HEK293 (cell line): ENCODE results near the gene IL4R.

Source experiments
- CTCF ChIA-PET: fragments of 350-600 bp; formaldehyde crosslinking; extraction: SDS; loops from one replicate; lab custom pipeline; 2021; ENCODE audit warnings: antibody characterized with exemption; lab: Yijun Ruan, JAX
- POLR2A ChIA-PET: fragments of 300-600 bp; formaldehyde crosslinking; extraction: SDS; loops from one replicate; lab custom pipeline; 2020; ENCODE audit warnings: antibody characterized with exemption, inconsistent platforms; lab: Yijun Ruan, JAX
- H3K27ac ChIP-seq: fragments of 200-500 bp; sonication (Bioruptor generic); 2 replicates; pipeline ENCODE4 v1.5.1; 2014; ENCODE audit warnings: low read depth, low read length, control low read depth, inconsistent platforms; ENCODE audit errors: extremely low read depth
- H3K36me3 ChIP-seq, 2 experiments: fragments of 200-500 bp in 1 of 2; sonication (Bioruptor generic) in 1 of 2; 1 replicate in 1 of 2; 2 replicates in 1 of 2; pipeline ENCODE4 v1.5.1; 2014 to 2017; ENCODE audit warnings: inconsistent platforms in 2 of 2, low read length in 2 of 2; ENCODE audit not compliant: control insufficient read depth in 2 of 2, insufficient read depth in 1 of 2
- H3K4me1 ChIP-seq: fragments of 200-500 bp; sonication (Bioruptor generic); 2 replicates; pipeline ENCODE4 v1.5.1; 2014; ENCODE audit warnings: mild to moderate bottlenecking, low read length, inconsistent platforms; ENCODE audit not compliant: control insufficient read depth, insufficient read depth
- H3K4me3 ChIP-seq: 2 replicates; pipeline ENCODE4 v1.5.1; 2011; ENCODE audit warnings: low read depth, mild to moderate bottlenecking, control low read depth, low read length, moderate library complexity
- H3K9me3 ChIP-seq: fragments of 200-500 bp; sonication (Bioruptor generic); 2 replicates; pipeline ENCODE4 v1.5.1; 2014; ENCODE audit warnings: low read depth, low read length, inconsistent platforms; ENCODE audit not compliant: control insufficient read depth, insufficient read depth
- EGR2 ChIP-seq: fragments of 450-650 bp; formaldehyde crosslinking; IDR thresholded peaks from 2 replicates; pipeline ENCODE4 v1.5.1; 2016; ENCODE audit warnings: low read depth, missing biosample characterization, missing genetic modification characterization
- KLF1 ChIP-seq: fragments of 450-650 bp; formaldehyde crosslinking; IDR thresholded peaks from 2 replicates; pipeline ENCODE4 v1.5.1; 2016; ENCODE audit warnings: missing biosample characterization, missing genetic modification characterization
- KLF16 ChIP-seq: fragments of 450-650 bp; formaldehyde crosslinking; IDR thresholded peaks from 2 replicates; pipeline ENCODE4 v1.5.1; 2017; ENCODE audit warnings: missing biosample characterization, missing genetic modification characterization
- KLF9 ChIP-seq: fragments of 450-650 bp; formaldehyde crosslinking; IDR thresholded peaks from 2 replicates; pipeline ENCODE4 v1.5.1; 2016; ENCODE audit warnings: missing biosample characterization, missing genetic modification characterization, low read depth
- OVOL3 ChIP-seq: fragments of 450-650 bp; formaldehyde crosslinking; IDR thresholded peaks from 2 replicates; pipeline ENCODE4 v1.5.1; 2016; ENCODE audit warnings: missing biosample characterization, missing genetic modification characterization
- SCRT1 ChIP-seq: fragments of 450-650 bp; formaldehyde crosslinking; IDR thresholded peaks from 2 replicates; pipeline ENCODE4 v1.5.1; 2016; ENCODE audit warnings: missing biosample characterization, missing genetic modification characterization, borderline replicate concordance
- SCRT2 ChIP-seq: fragments of 450-650 bp; formaldehyde crosslinking; IDR thresholded peaks from 2 replicates; pipeline ENCODE4 v1.5.1; 2016; ENCODE audit warnings: missing biosample characterization, missing genetic modification characterization
- ZBTB21 ChIP-seq: fragments of 450-650 bp; formaldehyde crosslinking; IDR thresholded peaks from 2 replicates; pipeline ENCODE4 v1.5.1; 2017; ENCODE audit warnings: missing biosample characterization, missing genetic modification characterization
- ZBTB48 ChIP-seq: fragments of 450-650 bp; formaldehyde crosslinking; IDR thresholded peaks from 2 replicates; pipeline ENCODE4 v1.5.1; 2016; ENCODE audit warnings: missing biosample characterization, missing genetic modification characterization
- ZBTB8A ChIP-seq: fragments of 450-650 bp; formaldehyde crosslinking; IDR thresholded peaks from 2 replicates; pipeline ENCODE4 v1.5.1; 2016; ENCODE audit warnings: missing biosample characterization, missing genetic modification characterization
- ZNF2 ChIP-seq: fragments of 450-650 bp; formaldehyde crosslinking; IDR thresholded peaks from 2 replicates; pipeline ENCODE4 v1.5.1; 2016; ENCODE audit warnings: missing biosample characterization, missing genetic modification characterization
- ZNF302 ChIP-seq: fragments of 450-650 bp; formaldehyde crosslinking; IDR thresholded peaks from 2 replicates; pipeline ENCODE4 v1.5.1; 2016; ENCODE audit warnings: missing biosample characterization, missing genetic modification characterization, low read depth
- ZNF311 ChIP-seq: fragments of 450-650 bp; formaldehyde crosslinking; IDR thresholded peaks from 2 replicates; pipeline ENCODE4 v1.5.1; 2017; ENCODE audit warnings: missing biosample characterization, missing genetic modification characterization, borderline replicate concordance
- ZNF37A ChIP-seq: fragments of 450-650 bp; IDR thresholded peaks from 2 replicates; pipeline ENCODE4 v1.5.1; 2018; ENCODE audit warnings: missing biosample characterization, missing genetic modification characterization
- ZNF473 ChIP-seq: fragments of 450-650 bp; formaldehyde crosslinking; IDR thresholded peaks from 2 replicates; pipeline ENCODE4 v1.5.1; 2017; ENCODE audit warnings: missing biosample characterization, missing genetic modification characterization
- ZNF600 ChIP-seq: fragments of 450-650 bp; formaldehyde crosslinking; IDR thresholded peaks from 2 replicates; pipeline ENCODE4 v1.5.1; 2016; ENCODE audit warnings: missing biosample characterization, missing genetic modification characterization
- ZNF623 ChIP-seq: fragments of 450-650 bp; formaldehyde crosslinking; IDR thresholded peaks from 2 replicates; pipeline ENCODE4 v1.5.1; 2016; ENCODE audit warnings: missing biosample characterization, missing genetic modification characterization
- ZNF654 ChIP-seq: fragments of 450-650 bp; formaldehyde crosslinking; IDR thresholded peaks from 2 replicates; pipeline ENCODE4 v1.5.1; 2016; ENCODE audit warnings: low read depth, missing biosample characterization, missing genetic modification characterization
- ZNF747 ChIP-seq: fragments of 450-650 bp; formaldehyde crosslinking; IDR thresholded peaks from 2 replicates; pipeline ENCODE4 v1.5.1; 2016; ENCODE audit warnings: missing biosample characterization, missing genetic modification characterization
- ZNF768 ChIP-seq: fragments of 450-650 bp; formaldehyde crosslinking; IDR thresholded peaks from 2 replicates; pipeline ENCODE4 v1.5.1; 2018; ENCODE audit warnings: missing biosample characterization, mild to moderate bottlenecking, missing genetic modification characterization
- ZSCAN23 ChIP-seq: fragments of 450-650 bp; formaldehyde crosslinking; IDR thresholded peaks from 2 replicates; pipeline ENCODE4 v1.5.1; 2016; ENCODE audit warnings: missing biosample characterization, missing genetic modification characterization
- ZSCAN30 ChIP-seq: fragments of 450-650 bp; IDR thresholded peaks from 2 replicates; pipeline ENCODE4 v1.5.1; 2018; ENCODE audit warnings: missing biosample characterization, mild to moderate bottlenecking, missing genetic modification characterization, moderate library complexity
- ZXDB ChIP-seq: fragments of 450-650 bp; formaldehyde crosslinking; IDR thresholded peaks from 2 replicates; pipeline ENCODE4 v1.5.1; 2016; ENCODE audit warnings: missing biosample characterization, missing genetic modification characterization
- TF ChIP-seq, protein P1 (sequence below): fragments of 450-650 bp; formaldehyde crosslinking; IDR thresholded peaks from 2 replicates; pipeline ENCODE4 v1.5.1; 2017; ENCODE audit warnings: missing biosample characterization, missing genetic modification characterization
- TF ChIP-seq, protein P2 (sequence below): fragments of 450-650 bp; formaldehyde crosslinking; IDR thresholded peaks from 2 replicates; pipeline ENCODE4 v1.5.1; 2016; ENCODE audit warnings: missing biosample characterization, missing genetic modification characterization
- TF ChIP-seq, protein P3 (sequence below): fragments of 450-650 bp; formaldehyde crosslinking; IDR thresholded peaks from 2 replicates; pipeline ENCODE4 v1.5.1; 2016; ENCODE audit warnings: missing biosample characterization, missing genetic modification characterization

Gene IL4R

DNA sequence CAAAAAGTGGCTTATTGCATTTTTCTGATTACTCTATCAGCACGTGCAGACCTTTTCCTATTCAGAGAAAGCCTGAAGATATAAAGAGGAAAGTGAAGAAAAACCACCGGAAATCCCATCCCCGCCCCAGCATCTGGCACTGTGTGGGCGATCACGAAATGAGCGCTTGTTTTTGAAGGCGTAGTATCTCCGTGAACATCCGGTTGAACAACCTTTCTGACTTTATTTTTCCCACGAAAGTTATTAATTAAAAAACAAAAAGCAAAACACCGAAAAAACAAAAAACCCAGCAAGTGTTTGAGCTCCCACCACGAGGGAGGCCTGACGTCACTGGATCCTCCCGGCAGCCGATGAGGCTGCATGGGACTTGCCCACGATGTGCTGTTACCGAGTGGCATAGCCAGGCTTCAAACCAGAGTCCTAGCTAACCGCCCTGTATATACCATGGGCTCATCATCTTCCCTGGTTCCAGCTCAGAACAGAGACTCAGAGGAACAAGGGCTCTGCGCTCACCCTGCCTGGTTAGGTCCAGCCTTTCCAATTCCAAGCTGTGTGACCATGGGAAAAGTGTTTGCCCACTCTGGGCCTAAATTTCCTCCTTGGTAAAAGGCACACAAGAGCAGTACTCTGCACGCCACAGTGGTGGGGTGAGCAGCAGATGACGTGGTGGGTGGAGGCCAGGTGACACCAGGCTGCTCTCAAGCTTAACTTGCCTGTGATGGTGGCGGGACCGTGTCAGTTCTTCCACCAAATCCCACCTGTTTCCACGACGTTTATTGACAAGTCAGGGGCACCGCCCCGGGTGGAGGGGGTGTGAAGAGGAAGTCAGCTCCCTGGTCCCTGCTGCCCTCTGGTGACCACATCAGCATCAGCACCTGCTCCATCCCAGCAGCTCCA, 53.9 kb downstream of the IL4R start:
- Histone ChIP-seq H3K4me1 (no peaks in the 10 kb centered on the region; the same call in 1 of the 2 replicates), H3K36me3 (peaks cover 0 to under 1% of the 10 kb centered on the region in 2 experiments; a peak in 1 of 3 replicates), H3K27ac (no peak overlapping the region), H3K4me3 (no peak overlapping the region), H3K9me3 (no peaks in the 10 kb centered on the region)
- TF ChIP-seq SCRT1 (peak; percentile 59; the same call in 1 of the 2 replicates), EGR2 (tag by site-specific recombination) (0 out of 2 replicates have a peak, but pooled peaks have one; percentile 37), KLF9 (tag by site-specific recombination) (peak; percentile 67), SCRT2 (peak; percentile 59), ZNF654 (tag by site-specific recombination) (peak; percentile 82), ZXDB (tag by site-specific recombination) (0 out of 2 replicates have a peak, but pooled peaks have one; percentile 14), KLF1 (tag by site-specific recombination) (0 out of 2 replicates have a peak, but pooled peaks have one; percentile 67), KLF16 (tag by site-specific recombination) (0 out of 2 replicates have a peak, but pooled peaks have one; percentile 27), ZNF302 (tag by site-specific recombination) (no peak), ZNF2 (0 out of 2 replicates have a peak, but pooled peaks have one; percentile 15), ZNF768 (tag by site-specific recombination) (peak; percentile 71)
- TF ChIP-seq, protein P1, sequence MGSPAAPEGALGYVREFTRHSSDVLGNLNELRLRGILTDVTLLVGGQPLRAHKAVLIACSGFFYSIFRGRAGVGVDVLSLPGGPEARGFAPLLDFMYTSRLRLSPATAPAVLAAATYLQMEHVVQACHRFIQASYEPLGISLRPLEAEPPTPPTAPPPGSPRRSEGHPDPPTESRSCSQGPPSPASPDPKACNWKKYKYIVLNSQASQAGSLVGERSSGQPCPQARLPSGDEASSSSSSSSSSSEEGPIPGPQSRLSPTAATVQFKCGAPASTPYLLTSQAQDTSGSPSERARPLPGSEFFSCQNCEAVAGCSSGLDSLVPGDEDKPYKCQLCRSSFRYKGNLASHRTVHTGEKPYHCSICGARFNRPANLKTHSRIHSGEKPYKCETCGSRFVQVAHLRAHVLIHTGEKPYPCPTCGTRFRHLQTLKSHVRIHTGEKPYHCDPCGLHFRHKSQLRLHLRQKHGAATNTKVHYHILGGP: no peak
- TF ChIP-seq, protein P2, sequence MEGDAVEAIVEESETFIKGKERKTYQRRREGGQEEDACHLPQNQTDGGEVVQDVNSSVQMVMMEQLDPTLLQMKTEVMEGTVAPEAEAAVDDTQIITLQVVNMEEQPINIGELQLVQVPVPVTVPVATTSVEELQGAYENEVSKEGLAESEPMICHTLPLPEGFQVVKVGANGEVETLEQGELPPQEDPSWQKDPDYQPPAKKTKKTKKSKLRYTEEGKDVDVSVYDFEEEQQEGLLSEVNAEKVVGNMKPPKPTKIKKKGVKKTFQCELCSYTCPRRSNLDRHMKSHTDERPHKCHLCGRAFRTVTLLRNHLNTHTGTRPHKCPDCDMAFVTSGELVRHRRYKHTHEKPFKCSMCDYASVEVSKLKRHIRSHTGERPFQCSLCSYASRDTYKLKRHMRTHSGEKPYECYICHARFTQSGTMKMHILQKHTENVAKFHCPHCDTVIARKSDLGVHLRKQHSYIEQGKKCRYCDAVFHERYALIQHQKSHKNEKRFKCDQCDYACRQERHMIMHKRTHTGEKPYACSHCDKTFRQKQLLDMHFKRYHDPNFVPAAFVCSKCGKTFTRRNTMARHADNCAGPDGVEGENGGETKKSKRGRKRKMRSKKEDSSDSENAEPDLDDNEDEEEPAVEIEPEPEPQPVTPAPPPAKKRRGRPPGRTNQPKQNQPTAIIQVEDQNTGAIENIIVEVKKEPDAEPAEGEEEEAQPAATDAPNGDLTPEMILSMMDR (tag by site-specific recombination): peak; percentile 67
- TF ChIP-seq, protein P3, sequence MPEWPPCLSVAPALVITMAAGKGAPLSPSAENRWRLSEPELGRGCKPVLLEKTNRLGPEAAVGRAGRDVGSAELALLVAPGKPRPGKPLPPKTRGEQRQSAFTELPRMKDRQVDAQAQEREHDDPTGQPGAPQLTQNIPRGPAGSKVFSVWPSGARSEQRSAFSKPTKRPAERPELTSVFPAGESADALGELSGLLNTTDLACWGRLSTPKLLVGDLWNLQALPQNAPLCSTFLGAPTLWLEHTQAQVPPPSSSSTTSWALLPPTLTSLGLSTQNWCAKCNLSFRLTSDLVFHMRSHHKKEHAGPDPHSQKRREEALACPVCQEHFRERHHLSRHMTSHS (tag by site-specific recombination): no peak
- ChIA-PET CTCF (interaction anchor here (0.5 to 7.5 kb wide), 27 partner anchors 8 to 257 kb away, joined by 3 to 83 read pairs (median 4); no protein-coding TSS in a partner anchor), POLR2A (interaction anchor here (1.4 to 2.0 kb wide), 2 partner anchors 133 to 164 kb away, joined by 3 to 4 read pairs; partner anchors contain the start of gene KDM8)

DNA sequence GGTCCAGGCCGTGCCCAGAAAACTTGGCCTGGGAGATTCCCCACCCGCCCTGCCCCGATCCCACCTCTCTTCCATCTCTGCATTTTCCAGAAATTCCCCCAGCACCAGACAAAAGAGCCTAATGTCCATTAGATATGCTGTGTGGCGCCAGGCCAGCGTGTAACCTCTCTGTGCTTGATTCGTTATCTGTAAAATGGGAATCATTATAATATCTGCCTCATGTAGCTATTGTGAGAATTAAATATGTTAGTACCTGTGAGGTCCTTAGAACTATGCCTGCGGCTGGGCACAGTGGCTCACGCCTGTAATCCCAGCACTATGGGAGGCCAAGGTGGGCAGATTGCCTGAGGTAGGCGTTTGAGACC, 54.6 kb downstream of the IL4R start:
- no peaks in the 10 kb centered on the region for H3K9me3 ChIP-seq
- no peak overlapping the region for H3K27ac ChIP-seq
- POLR2A ChIA-PET: interaction anchor here (1.4 to 2.0 kb wide), 2 partner anchors 133 to 165 kb away, joined by 3 to 4 read pairs; partner anchors contain the start of gene KDM8
- no peak overlapping the region for H3K4me3 ChIP-seq
- TF ChIP-seq OVOL3 (tag by site-specific recombination) (no peak), SCRT1 (no peak), ZBTB48 (no peak), ZNF600 (tag by site-specific recombination) (no peak), ZBTB21 (no peak), ZNF473 (tag by site-specific recombination) (no peak), SCRT2 (no peak), ZNF623 (tag by site-specific recombination) (no peak), ZBTB8A (no peak), ZSCAN30 (tag by site-specific recombination) (no peak), ZSCAN23 (tag by site-specific recombination) (no peak), ZNF747 (no peak), ZNF311 (tag by site-specific recombination) (no peak), ZNF37A (tag by site-specific recombination) (no peak)
- TF ChIP-seq, protein P2 (tag by site-specific recombination): no peak
- TF ChIP-seq, all 188 proteins: peak for 0
- CTCF ChIA-PET: interaction anchor here (0.6 to 7.5 kb wide), 23 partner anchors 9 to 1542 kb away, joined by 3 to 83 read pairs (median 4); no protein-coding TSS in a partner anchor
- Histone ChIP-seq H3K36me3 (no peaks in the 10 kb centered on the region), H3K4me1 (no peaks in the 10 kb centered on the region; the same call in 1 of the 2 replicates)
